ENCODE measurements around the gene DOCK2.

DNA sequence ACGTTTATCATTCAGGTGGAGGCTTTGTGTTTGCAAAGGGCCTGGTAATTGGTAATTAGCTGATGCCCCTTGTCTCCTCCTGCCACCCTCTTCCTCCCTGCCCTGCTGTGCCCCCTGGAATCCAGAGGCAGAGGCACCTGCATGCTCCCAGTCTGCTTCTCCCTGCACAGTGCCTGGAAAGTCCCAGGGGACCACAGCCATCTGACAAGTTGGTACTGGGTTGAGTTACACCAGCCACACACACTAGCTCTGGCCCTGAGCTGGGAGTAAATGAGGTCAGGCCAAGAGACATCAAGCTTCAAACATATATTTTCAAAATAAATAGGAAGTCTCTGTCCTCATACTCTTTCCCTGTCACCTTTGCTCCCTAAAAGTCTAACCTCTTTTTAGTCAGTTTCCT lies 286.9 kb downstream of the DOCK2 start:
- no peak for TF ChIP-seq EZH2 (IDR thresholded peaks at IDR 0.05; ENCODE audit: low read length)
- TF ChIP-seq CTCF (optimal IDR thresholded peaks at IDR 0.05 in 1 of 3, IDR thresholded peaks at IDR 0.05 in 1 of 3, conservative IDR thresholded peaks at IDR 0.05 in 1 of 3; ENCODE audit: extremely low read depth in 1 of 3, insufficient read depth in 2 of 3, low read length in 3 of 3) = no peak

All from keratinocyte (primary cell).